CD1c-positive myeloid dendritic cell (primary cell): ENCODE measurements around the gene EPAS1.

Experiments used
- DNase-seq: peaks from one replicate; pipeline ENCODE4 v3.0.0-alpha.2; 2016; ENCODE audit errors: extremely low spot score

The EPAS1 gene

DNA sequence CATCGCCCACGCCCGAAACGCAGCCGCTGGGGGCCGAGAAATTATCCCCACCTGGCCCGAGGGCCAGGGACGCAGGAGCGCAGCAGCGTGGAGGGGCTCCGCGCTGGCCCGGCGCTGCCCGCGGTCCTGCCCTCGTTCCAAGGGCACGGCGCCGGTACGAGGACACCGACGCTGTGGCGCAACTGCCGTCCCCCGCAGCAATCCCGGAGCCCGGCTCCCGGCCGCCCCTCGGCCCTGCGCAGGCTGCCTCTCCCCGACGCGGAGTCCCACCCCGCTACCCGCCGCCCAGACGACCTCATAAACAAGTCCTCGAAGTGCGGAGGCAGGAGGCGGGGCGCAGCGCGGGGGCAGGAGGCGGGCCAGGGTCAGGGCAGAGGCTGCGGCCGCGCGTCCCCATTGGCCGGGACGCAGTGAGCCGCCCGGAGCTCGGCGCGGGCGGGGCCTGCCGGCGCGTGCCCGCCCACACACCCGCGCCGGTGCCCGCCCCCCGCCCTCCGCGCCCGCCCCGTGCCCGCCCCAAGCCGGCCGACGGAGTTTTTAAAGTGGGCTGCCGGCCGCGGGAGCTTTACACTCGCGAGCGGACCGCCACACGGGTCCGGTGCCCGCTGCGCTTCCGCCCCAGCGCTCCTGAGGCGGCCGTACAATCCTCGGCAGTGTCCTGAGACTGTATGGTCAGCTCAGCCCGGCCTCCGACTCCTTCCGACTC lies at the start of gene EPAS1:
TSS of gene EPAS1 (plus strand) at position 568 of the 706 bp plus-strand sequence. CDS start 505 bp downstream, outside the sequence.
- peak; percentile 96 for DNase-seq

DNA sequence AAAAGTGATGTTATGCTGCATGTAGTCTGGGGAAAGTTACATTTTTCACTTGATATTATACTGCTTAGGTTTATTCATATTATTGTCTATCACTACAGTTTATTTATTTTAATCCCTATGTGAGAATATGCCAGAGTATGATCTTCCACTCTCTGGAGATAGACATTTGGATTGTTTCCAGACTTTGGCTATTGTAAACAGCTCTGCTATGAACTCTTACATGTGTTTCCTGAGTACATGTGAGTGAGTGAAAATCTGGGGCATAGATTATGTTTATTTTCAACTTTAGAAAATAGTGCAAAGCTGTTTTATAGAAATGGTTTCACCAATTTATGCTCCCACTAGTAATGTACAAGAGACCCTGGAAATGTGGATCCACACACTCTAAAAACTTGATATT lies 49.0 kb upstream of the EPAS1 start:
- no peak for DNase-seq

GRCh38 chr2:46249654-46250053 lies 47.6 kb upstream of the EPAS1 start:
- no peak for DNase-seq

DNA sequence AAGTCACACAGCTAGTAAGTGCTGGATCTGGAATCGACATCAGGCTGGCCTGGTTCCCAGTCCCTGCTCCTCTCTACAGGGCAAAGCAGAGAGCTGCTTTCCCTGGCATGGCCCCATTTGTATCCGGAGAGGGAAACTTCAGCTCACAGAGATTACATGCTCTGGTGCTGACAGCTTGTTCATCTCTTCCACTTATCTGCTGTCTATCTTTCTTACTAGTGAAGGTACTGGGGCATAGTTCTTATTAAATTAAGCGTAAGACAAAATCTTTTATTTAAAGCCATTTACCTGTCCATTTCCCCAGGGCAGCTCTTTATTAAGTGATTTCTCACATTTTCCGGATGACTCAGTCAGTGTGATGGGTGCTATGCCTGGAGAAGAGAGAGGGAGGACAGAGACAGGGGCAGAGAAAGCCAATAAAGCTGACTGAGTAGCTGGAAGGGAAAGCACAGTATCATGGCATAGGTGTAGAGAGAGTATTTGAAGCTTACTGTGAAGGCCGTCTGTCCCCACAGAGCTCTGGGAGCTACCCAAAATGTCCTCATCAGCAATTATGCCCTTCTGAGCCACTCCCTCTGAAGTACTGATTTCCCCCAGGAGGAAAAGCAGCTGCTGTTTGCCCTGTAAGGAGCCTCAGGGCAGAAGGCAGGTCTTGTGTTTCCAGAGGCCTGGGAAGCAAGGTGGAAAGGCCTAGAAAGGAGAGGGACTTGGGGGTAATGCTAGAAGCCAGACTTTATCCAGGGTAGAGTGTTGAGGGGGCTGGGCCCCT lies 44.1 kb upstream of the EPAS1 start:
- DNase-seq: no peak

GRCh38 chr2:46254474-46254873 lies 42.7 kb upstream of the EPAS1 start:
- DNase-seq: no peak

DNA sequence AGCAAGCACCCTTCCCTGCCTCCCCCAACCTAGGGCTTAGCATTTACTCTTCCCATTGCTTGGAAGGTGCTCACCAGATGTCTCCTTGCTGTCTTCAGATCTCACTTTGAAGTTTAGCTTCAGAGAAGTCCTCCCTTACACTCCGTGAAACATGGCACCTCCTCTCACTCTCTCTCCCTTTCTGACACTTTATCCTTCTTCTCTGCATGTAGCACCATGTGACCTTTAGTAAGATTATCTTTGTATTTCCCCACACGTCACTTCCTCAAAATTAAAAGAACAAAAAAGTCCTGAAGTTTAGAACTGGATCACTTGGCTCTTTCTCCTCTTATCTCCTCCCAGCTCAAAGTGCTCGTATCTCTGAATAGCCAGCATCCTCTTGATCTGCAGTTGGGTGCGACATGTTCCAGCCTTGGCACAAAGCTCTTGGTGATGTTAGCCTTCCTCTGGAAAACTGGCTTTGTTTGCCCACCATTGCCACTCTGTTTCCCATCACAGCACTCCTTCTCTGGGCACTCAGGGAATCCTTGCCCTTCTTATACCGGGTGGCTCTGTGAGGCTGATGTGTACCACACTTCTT lies 40.6 kb upstream of the EPAS1 start:
- peak; percentile 16 for DNase-seq

DNA sequence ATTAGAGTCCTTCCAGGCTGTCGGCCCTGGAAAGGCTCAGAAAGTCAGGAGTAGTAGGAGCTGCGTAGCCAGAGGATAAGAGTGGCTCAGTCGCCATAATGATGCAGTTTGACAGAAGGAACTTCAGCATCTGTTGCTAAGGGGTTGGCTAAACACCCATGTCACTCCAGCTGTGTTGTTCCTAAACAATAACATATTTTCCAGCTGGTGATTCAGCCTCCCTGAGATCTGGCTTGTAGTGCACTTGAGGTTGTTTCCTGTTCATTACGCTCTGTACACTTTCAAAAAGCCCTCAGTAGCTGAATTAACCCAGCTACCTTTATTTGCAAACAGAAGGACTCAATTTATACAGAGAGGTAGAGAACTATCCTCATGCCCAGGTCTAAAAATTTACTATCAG lies 39.7 kb upstream of the EPAS1 start:
- DNase-seq: no peak

GRCh38 chr2:46257980-46258379 lies 39.2 kb upstream of the EPAS1 start:
- DNase-seq: no peak

DNA sequence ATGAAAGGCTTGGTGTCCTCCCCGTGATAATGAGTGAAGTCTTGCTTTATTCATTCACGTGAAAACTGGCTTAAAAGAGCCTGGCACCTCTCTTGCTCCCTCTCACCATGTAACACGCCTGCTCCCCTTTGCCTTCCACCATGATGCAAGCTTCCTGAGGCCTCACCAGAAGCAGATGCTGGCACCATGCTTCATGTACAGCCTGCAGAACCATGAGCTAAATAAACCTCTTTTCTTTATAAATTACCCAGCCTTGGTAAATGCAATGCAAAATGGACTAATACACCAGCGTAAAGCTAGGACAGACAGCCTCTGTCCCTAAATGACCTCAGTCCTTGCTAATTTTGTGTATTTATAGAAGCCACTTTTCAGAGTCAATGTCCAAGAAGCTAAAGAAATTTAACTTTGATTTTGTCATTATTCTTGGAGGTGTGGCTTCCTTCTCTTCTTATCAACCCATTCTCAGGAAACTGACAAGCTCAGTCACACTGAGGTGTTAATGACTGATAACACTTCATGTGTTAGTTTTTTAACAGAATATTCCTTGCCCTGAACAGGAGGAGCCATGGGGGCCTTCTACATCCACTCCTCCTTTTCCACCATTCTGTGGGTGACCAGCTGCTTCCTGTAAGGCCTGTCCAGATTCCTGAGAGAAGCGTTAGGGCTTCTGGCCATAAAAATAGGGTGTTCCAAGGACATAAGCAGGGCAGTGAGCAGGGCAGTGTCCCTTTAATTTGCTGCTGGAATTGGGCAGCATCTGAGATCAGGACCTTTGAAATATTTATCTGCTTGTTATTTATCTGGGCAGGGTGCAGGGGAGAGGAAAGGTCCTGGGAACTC lies 38.0 kb upstream of the EPAS1 start:
- no peak for DNase-seq

- DNase-seq: no peak
Observed at GRCh38 chr2:46259777-46260168, 37.4 kb upstream of the EPAS1 start.

- DNase-seq: no peak
Observed at GRCh38 chr2:46260305-46260704, 36.9 kb upstream of the EPAS1 start.

GRCh38 chr2:46262248-46262938 lies 34.8 kb upstream of the EPAS1 start:
- DNase-seq: no peak

DNA sequence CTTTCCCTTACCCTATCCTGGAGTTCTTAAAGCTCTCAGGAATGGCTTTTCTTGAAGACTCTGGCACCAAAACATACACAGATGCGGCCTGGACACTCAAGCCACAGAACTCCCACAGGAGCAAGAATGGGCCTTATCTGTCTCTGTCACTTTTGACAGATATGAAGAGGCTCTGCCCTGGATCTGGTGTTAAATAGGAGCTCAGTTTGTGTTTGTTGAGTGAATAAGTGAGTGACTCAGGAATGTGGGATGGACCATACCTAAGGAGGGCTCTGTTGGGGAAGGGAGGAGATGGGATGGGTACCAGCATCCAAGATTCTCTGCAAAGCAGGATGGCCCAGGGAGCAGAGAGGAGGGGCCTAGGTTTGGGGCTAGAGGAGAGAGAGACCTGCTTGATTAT lies 33.9 kb upstream of the EPAS1 start:
- no peak for DNase-seq

- DNase-seq: no peak
Observed at GRCh38 chr2:46264447-46264846, 32.8 kb upstream of the EPAS1 start.

DNA sequence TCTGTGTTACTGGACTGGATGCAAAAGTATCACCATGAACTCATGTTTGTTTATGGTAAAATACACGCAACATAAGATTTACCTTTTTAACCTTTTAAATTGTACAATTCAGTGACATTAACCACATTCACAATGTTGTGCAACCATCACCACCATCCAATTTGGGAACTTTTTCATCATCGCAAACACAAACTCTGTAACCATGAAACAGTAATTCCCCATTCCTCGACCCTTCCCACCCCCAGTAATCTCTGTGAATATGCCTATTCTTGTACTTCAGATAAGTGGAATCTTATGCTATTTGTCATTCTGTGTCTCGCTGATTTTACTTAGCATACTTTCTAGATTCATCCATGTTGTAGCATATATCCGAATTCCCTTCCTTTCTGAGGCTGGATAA lies 31.1 kb upstream of the EPAS1 start:
- DNase-seq: no peak

GRCh38 chr2:46267616-46268015 lies 29.6 kb upstream of the EPAS1 start:
- DNase-seq: no peak

DNA sequence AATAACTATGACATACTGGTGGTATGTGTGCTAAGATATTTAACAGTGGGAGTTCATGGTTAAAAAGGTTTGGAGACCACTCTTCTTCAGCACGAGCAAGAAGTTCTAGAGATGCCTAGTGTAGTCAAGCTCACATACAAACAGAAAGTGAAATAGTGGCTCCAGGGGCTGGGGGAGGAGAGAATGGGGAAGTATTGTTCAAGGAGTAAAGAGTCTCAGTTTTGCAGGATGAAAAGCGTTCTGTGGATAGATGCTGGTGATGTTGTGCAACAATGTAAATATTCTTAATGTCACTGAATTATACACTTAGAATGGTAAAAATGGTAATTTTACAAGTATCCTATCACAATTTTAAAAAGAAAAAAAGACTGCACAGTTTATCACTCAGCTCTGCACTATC lies 29.0 kb upstream of the EPAS1 start:
- DNase-seq: peak; percentile 44

DNA sequence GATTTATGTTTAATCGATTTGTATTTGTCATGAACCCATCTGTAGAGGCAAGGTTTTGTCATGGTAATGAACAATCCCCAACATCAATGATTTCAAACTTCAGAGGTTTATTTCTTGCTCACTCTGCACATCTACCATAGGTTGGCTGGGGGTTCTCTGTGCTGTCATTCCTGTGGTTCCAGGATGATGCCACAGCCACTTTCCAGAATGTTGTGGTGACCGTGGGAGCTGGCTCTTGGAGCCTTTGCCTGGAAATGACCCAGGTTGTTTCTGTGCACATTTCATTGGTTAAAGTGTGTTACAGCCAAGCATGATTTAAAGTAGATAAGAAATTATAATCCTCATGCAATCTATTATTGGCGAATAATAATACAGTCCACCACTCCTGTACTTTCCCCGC lies 28.2 kb upstream of the EPAS1 start:
- no peak for DNase-seq

GRCh38 chr2:46269544-46270273 lies 27.5 kb upstream of the EPAS1 start:
- DNase-seq: no peak

DNA sequence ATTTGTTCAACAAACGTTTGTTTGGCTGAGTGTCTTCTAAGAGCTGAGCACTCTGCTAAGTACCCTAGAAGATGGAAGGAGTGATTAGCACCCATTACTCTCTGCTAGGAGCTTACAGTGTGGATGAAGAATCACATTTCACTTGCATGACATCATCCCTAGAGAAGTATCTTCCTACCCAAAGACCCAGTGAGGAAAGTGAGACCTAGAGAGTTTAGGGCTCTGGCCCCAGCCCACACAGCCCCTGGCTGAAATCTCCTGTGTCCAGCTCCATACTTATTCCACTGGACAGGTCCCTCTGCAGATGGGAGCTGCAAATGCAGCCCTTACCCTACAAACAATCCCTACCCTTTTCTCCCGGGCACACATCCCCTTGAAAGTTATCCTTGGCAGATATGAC lies 26.8 kb upstream of the EPAS1 start:
- DNase-seq: no peak
